Esophagus (tissue), 2 donors: ENCODE data around the gene NXN. TPM values are rescaled to one million over a fixed set of nuclear protein-coding genes. Genes with fewer than 3 reads are reported as not detected.
"Not testable (repeated sequence)": the region's sequence is repeated elsewhere in the genome, so short reads cannot be mapped to it uniquely, and the experiment has no call there.

Experiments used
- H3K27ac ChIP-seq, 2 donors: one replicate each; pipeline ENCODE4 v1.5.1; 2013; ENCODE audit warnings: low read depth in 2 of 2, mild to moderate bottlenecking in 2 of 2, inconsistent platforms in 1 of 2, low read length in 1 of 2, moderate library complexity in 1 of 2
- H3K27me3 ChIP-seq, 2 donors: one replicate each; pipeline ENCODE4 v1.6.1; 2013; ENCODE audit warnings: low read length in 2 of 2, control low read depth in 1 of 2, mild to moderate bottlenecking in 1 of 2; ENCODE audit not compliant: insufficient read depth in 2 of 2, control insufficient read depth in 1 of 2
- H3K36me3 ChIP-seq, 2 donors: one replicate each; pipeline ENCODE4 v1.6.1; 2013; ENCODE audit warnings: low read length in 1 of 2; ENCODE audit not compliant: control insufficient read depth in 2 of 2, insufficient read depth in 2 of 2
- H3K4me1 ChIP-seq, 2 donors: one replicate each; pipeline ENCODE4 v1.6.1; 2013; ENCODE audit warnings: low read length in 1 of 2; ENCODE audit not compliant: control insufficient read depth in 2 of 2, insufficient read depth in 2 of 2
- H3K4me3 ChIP-seq, 2 donors: one replicate each; pipeline ENCODE4 v1.5.1; 2013; ENCODE audit warnings: low read length in 2 of 2, mild to moderate bottlenecking in 2 of 2, low read depth in 1 of 2, moderate library complexity in 1 of 2
- H3K9me3 ChIP-seq, 2 donors: one replicate each; pipeline ENCODE4 v1.6.1; 2013; ENCODE audit warnings: mild to moderate bottlenecking in 2 of 2, low read depth in 1 of 2, low read length in 1 of 2, moderate library complexity in 1 of 2; ENCODE audit not compliant: control insufficient read depth in 2 of 2, insufficient read depth in 1 of 2
- WGBS, 2 donors: extraction: QIAGEN DNeasy Blood & Tissue Kit; methylation state at CpG; one replicate each; pipeline ENCODE4 v1.1.7; 2013; 5-methylcytosine and 5-hydroxymethylcytosine counted together
- polyA plus RNA-seq, 2 donors: library from polyadenylated mRNA; stranded (reverse); fragments of 200-250 nt; gene quantifications; one replicate each; pipeline ENCODE4 v1.2.3, GENCODE V29; 2013
- donor health status: healthy with polysubstance abuse.
- donor health status: Bipolar disorder and iron deficiency.

NXN gene
- polyA plus RNA-seq, 2 donors = 10.1 to 24.0 TPM

- H3K27ac ChIP-seq, H3K27me3 ChIP-seq, H3K36me3 ChIP-seq, H3K9me3 ChIP-seq, H3K4me3 ChIP-seq: not testable (repeated sequence)
- H3K4me1 ChIP-seq = peaks cover 0 to 14% of the 10 kb centered on the region in 2 donors
- 92 to 98% methylated on average over 7 of the region's 7 CpGs for WGBS, 2 donors
Observed at GRCh38 chr17:785901-786300, 193.7 kb downstream of the NXN start.

GRCh38 chr17:784143-784542 is 195.4 kb downstream of the NXN start:
- Histone ChIP-seq H3K27me3 (no peaks in the 10 kb centered on the region), H3K36me3 (peaks cover 5 to 8% of the 10 kb centered on the region in 2 donors), H3K9me3 (no peaks in the 10 kb centered on the region), H3K4me3 (no peak overlapping the region), H3K4me1 (peaks cover 0 to 10% of the 10 kb centered on the region in 2 donors), H3K27ac (peak overlapping the region in 1 of 2 donors; percentile 40)
- WGBS, 2 donors = 55 to 56% methylated on average over 3 of the region's 3 CpGs

DNA sequence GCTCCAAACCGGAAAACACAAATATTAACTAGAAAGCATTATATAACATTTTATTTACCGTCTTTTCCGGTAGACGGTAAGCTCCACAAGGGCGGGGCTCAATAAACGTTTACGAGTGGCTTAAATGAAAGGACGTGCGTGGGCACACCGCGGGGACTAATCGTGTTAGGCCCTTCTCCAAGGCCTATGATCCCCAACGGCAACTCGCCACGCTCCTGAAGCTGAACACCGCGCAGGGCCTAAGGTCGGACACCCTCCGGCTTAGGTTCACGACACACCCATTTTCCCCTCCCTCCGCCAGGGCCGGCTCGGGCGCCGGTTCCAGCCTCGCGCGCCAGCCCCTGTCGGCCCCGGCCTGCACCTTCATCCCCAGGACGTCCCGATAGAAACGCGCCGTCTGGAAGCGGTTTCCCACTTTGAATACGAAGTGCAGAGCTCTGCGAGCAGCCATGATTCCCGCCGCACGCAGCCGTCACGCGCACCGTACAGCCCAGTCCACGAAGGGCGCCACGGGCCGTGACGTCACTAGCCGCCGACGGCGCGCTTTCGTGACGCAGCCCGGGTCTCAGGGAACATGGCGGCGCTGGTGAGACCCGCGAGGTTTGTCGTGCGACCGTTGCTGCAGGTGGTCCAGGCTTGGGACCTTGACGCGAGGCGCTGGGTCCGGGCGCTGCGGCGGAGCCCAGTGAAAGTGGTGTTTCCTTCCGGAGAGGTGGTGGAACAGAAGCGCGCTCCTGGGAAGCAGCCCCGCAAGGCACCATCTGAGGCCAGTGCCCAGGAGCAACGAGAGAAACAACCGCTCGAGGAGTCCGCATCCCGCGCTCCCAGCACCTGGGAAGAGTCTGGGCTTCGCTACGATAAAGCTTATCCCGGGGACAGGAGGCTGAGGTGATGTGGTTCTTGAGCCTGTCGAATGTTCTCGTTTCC is 197.5 kb downstream of the NXN start, which contains the start of the genes GLOD4 and MRM3:
GLOD4 (minus strand) TSS at position 476 of the 927 bp plus-strand sequence; CDS start at position 451, 25 bp downstream.
MRM3 (plus strand) TSS at position 549 of the 927 bp plus-strand sequence; CDS start at position 575, 26 bp downstream.
- Histone ChIP-seq H3K27ac (peak within 1 kb of the TSS; percentile 88 to 97), H3K9me3 (no peaks in the 10 kb centered on the region), H3K27me3 (no peaks in the 10 kb centered on the region), H3K4me3 (peak within 1 kb of the TSS; percentile 76 to 100), H3K4me1 (peaks cover 0 to 6% of the 10 kb centered on the region in 2 donors), H3K36me3 (peaks cover 2 to 7% of the 10 kb centered on the region in 2 donors)
- 0% methylated on average over 87 of the region's 87 CpGs for WGBS, 2 donors

GRCh38 chr17:778096-778495 is 201.5 kb downstream of the NXN start:
- H3K36me3 ChIP-seq = peaks cover 15 to 18% of the 10 kb centered on the region in 2 donors

DNA sequence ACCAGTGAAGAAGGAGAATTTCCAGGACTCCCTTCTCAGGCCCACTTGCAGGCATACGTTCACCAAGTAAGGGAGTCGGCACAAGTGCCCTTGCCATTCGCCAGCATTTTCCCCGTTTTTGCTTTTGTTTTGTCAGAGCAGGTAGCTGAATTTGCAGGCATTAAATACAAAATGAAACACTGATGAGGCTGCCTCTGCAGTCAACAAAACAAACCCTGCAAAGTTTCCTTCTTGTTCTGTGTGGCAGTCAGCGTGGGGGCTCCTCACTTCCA is 205.3 kb downstream of the NXN start:
- H3K4me3 ChIP-seq = no peak overlapping the region
- H3K27me3 ChIP-seq = no peaks in the 10 kb centered on the region
- no peaks in the 10 kb centered on the region for H3K4me1 ChIP-seq
- no peak overlapping the region for H3K27ac ChIP-seq
- peaks cover 25 to 31% of the 10 kb centered on the region in 2 donors for H3K36me3 ChIP-seq
- 87 to 93% methylated on average over 5 of the region's 5 CpGs for WGBS, 2 donors
- H3K9me3 ChIP-seq = no peaks in the 10 kb centered on the region

More at GRCh38 chr17:778096-778495, 201.5 kb downstream of the NXN start:
- 95% methylated on average over 11 of the region's 11 CpGs for WGBS, 2 donors
- Histone ChIP-seq H3K27me3 (no peaks in the 10 kb centered on the region), H3K27ac (no peak overlapping the region), H3K4me1 (peaks cover 0 to 2% of the 10 kb centered on the region in 2 donors), H3K4me3 (no peak overlapping the region), H3K9me3 (no peaks in the 10 kb centered on the region)

- WGBS, 2 donors = 79 to 81% methylated on average over 14 of the region's 14 CpGs
- H3K4me1 ChIP-seq = no peaks in the 10 kb centered on the region
- peaks cover 30 to 34% of the 10 kb centered on the region in 2 donors for H3K36me3 ChIP-seq
- no peak overlapping the region for H3K27ac ChIP-seq
- no peaks in the 10 kb centered on the region for H3K9me3 ChIP-seq
- H3K27me3 ChIP-seq = no peaks in the 10 kb centered on the region
- no peak overlapping the region for H3K4me3 ChIP-seq
Observed at GRCh38 chr17:773467-774312, 205.9 kb downstream of the NXN start.

- H3K9me3 ChIP-seq = no peaks in the 10 kb centered on the region
- no peak overlapping the region for H3K27ac ChIP-seq
- WGBS, 2 donors = 84 to 88% methylated on average over 5 of the region's 5 CpGs
- H3K4me3 ChIP-seq = no peak overlapping the region
- no peaks in the 10 kb centered on the region for H3K27me3 ChIP-seq
- H3K4me1 ChIP-seq = no peaks in the 10 kb centered on the region
- H3K36me3 ChIP-seq = peaks cover 28 to 29% of the 10 kb centered on the region in 2 donors
Observed at GRCh38 chr17:773016-773415, 206.6 kb downstream of the NXN start.

DNA sequence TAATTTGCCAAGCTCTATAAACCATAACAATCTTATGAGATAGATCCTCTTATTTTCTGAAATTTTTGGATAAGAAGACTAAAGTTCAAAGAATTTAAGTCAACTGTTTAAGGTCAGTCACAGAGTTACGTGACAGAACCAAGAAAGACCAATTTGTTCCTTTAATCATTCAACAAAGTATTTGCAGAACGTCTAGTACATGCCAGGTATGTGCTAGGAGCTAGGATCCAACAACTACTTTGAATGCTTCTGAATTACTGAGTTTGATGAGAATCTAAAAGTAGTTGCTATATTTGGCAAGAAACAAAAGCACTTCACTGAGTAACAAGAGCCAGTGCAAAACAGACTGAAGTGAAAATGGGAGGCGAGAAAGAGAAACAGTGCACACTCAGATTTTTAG is 212.5 kb downstream of the NXN start:
- Histone ChIP-seq H3K27ac (no peak overlapping the region), H3K4me3 (no peak overlapping the region), H3K4me1 (no peaks in the 10 kb centered on the region), H3K27me3 (no peaks in the 10 kb centered on the region), H3K9me3 (no peaks in the 10 kb centered on the region), H3K36me3 (peaks cover 23% of the 10 kb centered on the region in 2 donors)
- 76% methylated on average over 3 of the region's 3 CpGs for WGBS, 2 donors

DNA sequence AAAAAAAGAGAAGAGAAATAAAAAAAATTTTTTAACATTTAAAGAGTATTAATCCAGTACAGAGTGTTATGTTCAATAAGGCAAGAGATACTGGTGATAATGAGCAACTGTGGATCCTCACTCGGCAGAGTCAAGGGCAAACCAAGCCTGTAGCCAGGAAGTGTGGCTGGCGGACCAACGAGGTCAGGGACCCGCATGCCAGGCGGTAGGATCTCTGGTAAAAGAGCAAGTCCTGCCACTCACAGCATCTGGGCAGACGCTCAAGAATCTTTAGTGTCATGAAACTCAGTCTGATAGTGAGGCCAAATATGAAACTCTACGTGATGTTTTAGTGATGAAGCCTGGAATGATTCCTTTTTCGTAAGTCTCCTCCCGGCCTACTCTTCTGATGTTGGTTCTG is 219.2 kb downstream of the NXN start:
- 83 to 84% methylated on average over 9 of the region's 9 CpGs for WGBS, 2 donors
- Histone ChIP-seq H3K27ac (no peak overlapping the region), H3K9me3 (no peaks in the 10 kb centered on the region), H3K4me3 (no peak overlapping the region), H3K36me3 (peaks cover 10 to 13% of the 10 kb centered on the region in 2 donors), H3K4me1 (no peaks in the 10 kb centered on the region), H3K27me3 (no peaks in the 10 kb centered on the region)
